CD4-positive, alpha-beta T cell (primary cell): ENCODE measurements around the gene CYBRD1. TPM values are rescaled to one million over a fixed set of nuclear protein-coding genes. Genes with fewer than 3 reads are reported as not detected.

ENCODE experiments used
- ATAC-seq: fragments of 200-7000 bp; cut with Tn5 transposase; one replicate; pipeline ENCODE4 v1.10.0; 2022; ENCODE audit warnings: mild to moderate bottlenecking; ENCODE audit not compliant: poor library complexity
- CTCF ChIA-PET: fragments of 350-600 bp; sonication (Branson Sonifier 250); formaldehyde crosslinking; loops from one replicate; lab custom pipeline; 2021; ENCODE audit warnings: antibody characterized with exemption, inconsistent platforms; lab: Charles Lee
- POLR2A ChIA-PET: fragments of 350-600 bp; sonication (Branson Sonifier 250); formaldehyde crosslinking; loops from one replicate; lab custom pipeline; 2021; ENCODE audit warnings: antibody characterized with exemption, inconsistent platforms; lab: Charles Lee
- DNase-seq, 14 experiments: peaks; one replicate each; pipeline ENCODE4 v3.0.0-alpha.2; 2013 to 2020; ENCODE audit warnings: mixed read lengths in 2 of 14
- H3K27ac ChIP-seq, 2 donors: one replicate each; pipeline versions ENCODE4 v1.5.1 to v1.7.0; 2013; ENCODE audit warnings: low read length in 2 of 2, low read depth in 1 of 2, mild to moderate bottlenecking in 1 of 2
- H3K27me3 ChIP-seq, 2 experiments: 1 replicate in 1 of 2; 2 replicates in 1 of 2; pipeline versions ENCODE4 v1.6.1 to v1.7.0; 2013; ENCODE audit warnings: low read length in 2 of 2, control low read depth in 1 of 2, mild to moderate bottlenecking in 1 of 2, moderate library complexity in 1 of 2; ENCODE audit not compliant: insufficient read depth in 2 of 2, control insufficient read depth in 1 of 2
- H3K36me3 ChIP-seq: one replicate; pipeline ENCODE4 v1.6.1; 2013; ENCODE audit warnings: low read length, control low read depth; ENCODE audit not compliant: insufficient read depth
- H3K4me1 ChIP-seq: one replicate; pipeline ENCODE4 v1.6.1; 2013; ENCODE audit warnings: low read length, control low read depth; ENCODE audit not compliant: insufficient read depth
- H3K4me3 ChIP-seq: one replicate; pipeline ENCODE4 v1.5.1; 2013; ENCODE audit warnings: mild to moderate bottlenecking, low read length, moderate library complexity
- H3K9me3 ChIP-seq, 2 experiments: 1 replicate in 1 of 2; 2 replicates in 1 of 2; pipeline versions ENCODE4 v1.6.1 to v1.7.0; 2013; ENCODE audit warnings: low read length in 2 of 2, mild to moderate bottlenecking in 2 of 2, control low read depth in 1 of 2, moderate library complexity in 1 of 2; ENCODE audit not compliant: control insufficient read depth in 1 of 2, insufficient read depth in 1 of 2
- H3K27ac Mint-ChIP-seq: one replicate; pipeline ENCODE4 v1.8.0; 2020; ENCODE audit warnings: mixed read lengths
- H3K27me3 Mint-ChIP-seq: one replicate; pipeline ENCODE4 v1.8.0; 2021; ENCODE audit warnings: mixed read lengths
- H3K36me3 Mint-ChIP-seq: one replicate; pipeline ENCODE4 v1.8.0; 2021; ENCODE audit warnings: low read depth, mixed read lengths
- H3K4me1 Mint-ChIP-seq: one replicate; pipeline ENCODE4 v1.8.0; 2021; ENCODE audit warnings: low read depth, mixed read lengths
- H3K4me3 Mint-ChIP-seq: one replicate; pipeline ENCODE4 v1.8.0; 2020; ENCODE audit warnings: mild to moderate bottlenecking, mixed read lengths
- H3K9me3 Mint-ChIP-seq: one replicate; pipeline ENCODE4 v1.8.0; 2020; ENCODE audit warnings: mixed read lengths
- CTCF ChIP-seq: fragments of 200-600 bp; IDR thresholded peaks from one replicate; pipeline ENCODE4 v1.8.0; 2022; ENCODE audit warnings: antibody characterized with exemption, mild to moderate bottlenecking
- intact Hi-C, 2 experiments: fragments of 100-400 bp; cut with DNase I in 1 of 2; cut with micrococcal nuclease in 1 of 2; formaldehyde crosslinking; loops; one replicate each; pipeline versions ENCODE4 v1.15.1 to v1.9.0; 2023 to 2025; cut with DNase I, micrococcal nuclease
- total RNA-seq, 174 experiments: library from RNA in 2 of 174; stranded (reverse) in 2 of 174; gene quantifications; one replicate each; pipeline ENCODE4 v1.2.3 and lab custom pipeline; 2021 to 2026

The CYBRD1 gene
- total RNA-seq, 2 experiments from 2014 or later, result 0.27 to 0.45 TPM

- ATAC-seq (no peak), DNase-seq (peak in 2 of 14 experiments; percentile 11 to 13)
- ChIA-PET POLR2A (no interaction called here), CTCF (no interaction called here)
- Mint-ChIP-seq H3K9me3 (no peaks in the 10 kb centered on the region), H3K27ac (no peak overlapping the region), H3K4me1 (no peaks in the 10 kb centered on the region), H3K4me3 (no peak overlapping the region), H3K36me3 (no peaks in the 10 kb centered on the region), H3K27me3 (peaks cover 4% of the 10 kb centered on the region)
- Histone ChIP-seq H3K27ac (no peak overlapping the region), H3K4me3 (no peak overlapping the region), H3K4me1 (no peaks in the 10 kb centered on the region), H3K9me3 (no peaks in the 10 kb centered on the region), H3K27me3 (peaks cover 0 to 6% of the 10 kb centered on the region in 2 experiments), H3K36me3 (no peaks in the 10 kb centered on the region)
- TF ChIP-seq CTCF, result no peak
- intact Hi-C loops, result no loop called here
Observed at GRCh38 chr2:171541202-171541887, 19.1 kb downstream of the CYBRD1 start.

- Histone ChIP-seq H3K27ac (no peak overlapping the region), H3K9me3 (no peaks in the 10 kb centered on the region), H3K4me1 (no peaks in the 10 kb centered on the region), H3K4me3 (no peak overlapping the region), H3K27me3 (peaks cover 0 to 4% of the 10 kb centered on the region in 2 experiments), H3K36me3 (no peaks in the 10 kb centered on the region)
- Mint-ChIP-seq H3K4me1 (no peaks in the 10 kb centered on the region), H3K27ac (no peak overlapping the region), H3K36me3 (no peaks in the 10 kb centered on the region), H3K27me3 (peaks cover 4% of the 10 kb centered on the region), H3K4me3 (no peak overlapping the region), H3K9me3 (no peaks in the 10 kb centered on the region)
- ChIA-PET CTCF (no interaction called here), POLR2A (no interaction called here)
- intact Hi-C loops, result no loop called here
- no peak for TF ChIP-seq CTCF
- ATAC-seq (no peak), DNase-seq (no peak)
Observed at GRCh38 chr2:171545086-171545485, 22.8 kb downstream of the CYBRD1 start.

- Mint-ChIP-seq H3K36me3 (no peaks in the 10 kb centered on the region), H3K4me3 (no peak overlapping the region), H3K27ac (no peak overlapping the region), H3K9me3 (no peaks in the 10 kb centered on the region), H3K4me1 (no peaks in the 10 kb centered on the region), H3K27me3 (no peaks in the 10 kb centered on the region)
- H3K27ac ChIP-seq, result no peak overlapping the region
- no peak for TF ChIP-seq CTCF
- ChIA-PET POLR2A (interaction anchor here (0.6 kb wide), 1 partner anchor 32 kb away, joined by 4 read pairs; no protein-coding TSS in a partner anchor), CTCF (no interaction called here)
- H3K27me3 ChIP-seq, result no peaks in the 10 kb centered on the region
- ATAC-seq (no peak), DNase-seq (no peak)
- intact Hi-C loops, result no loop called here
- no peaks in the 10 kb centered on the region for H3K9me3 ChIP-seq
- no peaks in the 10 kb centered on the region for H3K4me1 ChIP-seq
- no peaks in the 10 kb centered on the region for H3K36me3 ChIP-seq
- H3K4me3 ChIP-seq, result no peak overlapping the region
Observed at GRCh38 chr2:171547256-171547655, 25.0 kb downstream of the CYBRD1 start.
